A673 (cell line): ENCODE measurements around the gene NCAPH2. TPM values are rescaled to one million over a fixed set of nuclear protein-coding genes. Genes with fewer than 3 reads are reported as not detected.

ENCODE experiments used
- BruUV-seq: library from RNA; stranded (reverse); fragments of 400-500 nt; replicated peaks from 2 replicates; lab custom pipeline; 2021; lab: Mats Ljungman, UMichigan
- CTCF ChIA-PET: fragments of 300-600 bp; sonication (Branson Sonifier 250); formaldehyde crosslinking; loops from one replicate; lab custom pipeline; 2022; ENCODE audit warnings: antibody characterized with exemption; lab: Charles Lee
- POLR2A ChIA-PET: fragments of 300-600 bp; sonication (Branson Sonifier 250); formaldehyde crosslinking; loops from one replicate; lab custom pipeline; 2022; ENCODE audit warnings: antibody characterized with exemption; ENCODE audit not compliant: low non-redundant PET; lab: Charles Lee
- DNase-seq: peaks from one replicate; pipeline ENCODE4 v3.0.0-alpha.2; 2015; ENCODE audit warnings: low spot score
- H3K27ac ChIP-seq: fragments of 200-600 bp; sonication (generic); 2 replicates; pipeline ENCODE4 v1.5.1; 2016; ENCODE audit warnings: mixed run types, low read depth, mild to moderate bottlenecking, mixed read lengths, antibody characterized with exemption, low read length; ENCODE audit not compliant: poor library complexity, severe bottlenecking
- H3K27me3 ChIP-seq: fragments of 200-600 bp; sonication (generic); replicated peaks from 2 replicates; pipeline ENCODE4 v1.6.1; 2017; ENCODE audit warnings: mixed run types, low read depth, mild to moderate bottlenecking, mixed read lengths, antibody characterized with exemption, low read length; ENCODE audit not compliant: insufficient read depth, poor library complexity
- H3K36me3 ChIP-seq: fragments of 200-600 bp; sonication (generic); 2 replicates; pipeline ENCODE4 v1.6.1; 2016; ENCODE audit warnings: mixed run types, mild to moderate bottlenecking, mixed read lengths, antibody characterized with exemption, low read length; ENCODE audit not compliant: insufficient read depth, poor library complexity, severe bottlenecking
- H3K4me1 ChIP-seq: fragments of 200-600 bp; sonication (generic); 2 replicates; pipeline ENCODE4 v1.6.1; 2017; ENCODE audit warnings: mixed run types, mild to moderate bottlenecking, mixed read lengths, antibody characterized with exemption, low read length; ENCODE audit not compliant: insufficient read depth, poor library complexity, severe bottlenecking
- H3K4me3 ChIP-seq: fragments of 200-600 bp; sonication (generic); 2 replicates; pipeline ENCODE4 v1.5.1; 2016; ENCODE audit warnings: low read depth, mixed run types, mild to moderate bottlenecking, mixed read lengths, low read length; ENCODE audit not compliant: poor library complexity, severe bottlenecking
- H3K9me3 ChIP-seq: fragments of 200-600 bp; sonication (generic); 2 replicates; pipeline ENCODE4 v1.6.1; 2016; ENCODE audit warnings: mixed run types, low read depth, mild to moderate bottlenecking, mixed read lengths, antibody characterized with exemption, low read length; ENCODE audit not compliant: poor library complexity, severe bottlenecking
- CTCF ChIP-seq: fragments of 300-800, 200-600 bp; sonication (generic); conservative IDR thresholded peaks from 2 replicates; pipeline ENCODE4 v1.5.1; 2017; ENCODE audit warnings: low read depth, mild to moderate bottlenecking, antibody characterized with exemption, low read length, moderate library complexity, mixed read lengths
- EZH2 ChIP-seq: fragments of 200-600 bp; sonication (generic); IDR thresholded peaks from 2 replicates; pipeline ENCODE4 v1.6.1; 2017; ENCODE audit warnings: borderline replicate concordance, low read depth, mild to moderate bottlenecking, mixed read lengths, antibody characterized with exemption, low read length; ENCODE audit not compliant: poor library complexity, severe bottlenecking
- intact Hi-C: fragments of 100-400 bp; cut with micrococcal nuclease; formaldehyde crosslinking; loops from one replicate; pipeline ENCODE4 v1.10.0; 2022; ENCODE audit not compliant: unreplicated experiment
- total RNA-seq: library from RNA; stranded (reverse); gene quantifications from 2 replicates; pipeline ENCODE4 v1.2.3, GENCODE V29; 2021

NCAPH2 gene
- total RNA-seq, 1 experiment from 2014 or later, result 135 TPM

GRCh38 chr22:50544078-50544745 is 36.2 kb downstream of the NCAPH2 start:
- no peaks in the 10 kb centered on the region for H3K36me3 ChIP-seq
- peak overlapping the region; percentile 18 for H3K4me3 ChIP-seq
- intact Hi-C loops, result loop anchor here (10.0 kb wide), 1 partner anchor 61 kb away; the partner anchor contains the start of gene MAPK8IP2
- H3K27me3 ChIP-seq, result no peaks in the 10 kb centered on the region
- BruUV-seq, result no TSS peak
- H3K27ac ChIP-seq, result no peak overlapping the region
- TF ChIP-seq CTCF, result peak; percentile 75
- no peak for TF ChIP-seq EZH2
- ChIA-PET POLR2A (no interaction called here), CTCF (no interaction called here)
- H3K9me3 ChIP-seq, result no peaks in the 10 kb centered on the region
- peaks cover 28% of the 10 kb centered on the region for H3K4me1 ChIP-seq
- peak; percentile 83 for DNase-seq

GRCh38 chr22:50544746-50545253 is 36.8 kb downstream of the NCAPH2 start:
- POLR2A ChIA-PET, result no interaction called here
- BruUV-seq, result no TSS peak
- CTCF ChIA-PET, result no interaction called here
- no peak overlapping the region for H3K27ac ChIP-seq
- TF ChIP-seq EZH2 (no peak), CTCF (no peak)
- H3K4me1 ChIP-seq, result peaks cover 23% of the 10 kb centered on the region
- no peaks in the 10 kb centered on the region for H3K9me3 ChIP-seq
- DNase-seq, result no peak
- H3K4me3 ChIP-seq, result peak overlapping the region; percentile 18
- H3K27me3 ChIP-seq, result no peaks in the 10 kb centered on the region
- no peaks in the 10 kb centered on the region for H3K36me3 ChIP-seq
- intact Hi-C loops, result loop anchor here (10.0 kb wide), 1 partner anchor 60 kb away; the partner anchor contains the start of gene MAPK8IP2

- intact Hi-C loops, result loop anchor here (10.0 kb wide), 1 partner anchor 59 kb away; the partner anchor contains the start of gene MAPK8IP2
- no peaks in the 10 kb centered on the region for H3K36me3 ChIP-seq
- ChIA-PET POLR2A (no interaction called here), CTCF (interaction anchor here (0.7 kb wide), 1 partner anchor 17 kb away, joined by 4 read pairs; the partner anchor contains the start of gene SYCE3)
- TF ChIP-seq EZH2, result no peak
- TF ChIP-seq CTCF, result no peak
- DNase-seq, result peak; percentile 39
- H3K9me3 ChIP-seq, result no peaks in the 10 kb centered on the region
- H3K27me3 ChIP-seq, result no peaks in the 10 kb centered on the region
- H3K27ac ChIP-seq, result peak within 1 kb of the TSS; percentile 42
- no TSS peak for BruUV-seq
- H3K4me3 ChIP-seq, result no peak within 1 kb of the TSS
- H3K4me1 ChIP-seq, result peaks cover 13% of the 10 kb centered on the region
Measured at GRCh38 chr22:50545522-50546325, 37.7 kb downstream of the NCAPH2 start, which contains the start of gene KLHDC7B. TSS of gene KLHDC7B (plus strand) at chr22:50545899. CDS start at chr22:50546244, 345 bp downstream.
